ENCODE data around the gene ZNF135.

ZNF135 gene

DNA sequence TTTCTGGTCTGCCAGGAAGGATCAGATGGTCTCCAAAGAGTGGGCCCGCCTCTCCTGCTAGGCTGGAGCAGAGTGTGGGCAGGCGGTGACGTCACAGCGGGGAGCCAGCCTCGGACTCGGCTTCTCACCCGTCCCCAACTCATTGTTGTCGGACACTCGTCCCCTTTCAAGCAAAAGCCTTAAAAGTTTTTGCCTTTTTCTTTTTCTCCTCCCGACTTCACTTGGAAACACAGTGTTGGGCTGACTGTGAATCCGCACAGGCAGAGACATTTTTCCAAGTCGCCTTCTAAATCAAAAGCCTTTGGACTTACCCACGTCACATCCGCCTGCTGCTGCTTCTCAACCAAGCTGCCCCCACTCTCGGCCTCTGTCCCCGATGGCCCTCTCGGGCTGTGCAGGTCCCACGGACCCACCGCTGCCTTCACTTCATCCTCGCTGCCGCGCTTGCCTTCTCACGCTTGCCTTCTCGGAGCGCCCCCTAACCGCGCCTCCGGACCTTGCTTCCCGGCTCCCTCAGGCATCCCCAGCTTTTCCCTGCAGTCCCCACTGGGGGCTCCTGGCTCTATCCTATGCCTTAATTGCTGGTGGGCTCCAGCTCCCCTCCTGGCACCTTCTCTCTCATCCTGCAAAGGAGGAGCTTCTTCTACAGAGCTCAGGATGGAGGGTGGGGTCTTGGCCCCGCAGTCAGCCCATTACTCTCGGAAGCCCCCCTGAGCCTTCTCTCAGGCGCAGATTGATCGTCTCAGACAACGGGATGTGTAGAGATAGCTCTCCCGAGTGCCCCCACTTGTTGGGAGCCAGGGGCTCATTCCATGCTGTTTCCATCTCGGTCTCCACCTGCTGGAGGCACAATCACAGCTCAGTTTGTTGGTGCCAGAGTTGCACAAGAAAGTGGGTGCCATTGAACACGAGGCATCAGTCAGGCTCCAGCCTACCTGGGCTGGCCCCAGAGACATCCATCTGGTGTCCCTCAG lies 3.9 kb upstream of the ZNF135 start:
- H3K9me3 ChIP-seq (replicated peaks in 1 of 11) = peaks cover 75 to 100% (median 97%) of the 10 kb centered on the region in 11 experiments
- H3K27me3 ChIP-seq = peaks cover 0 to 10% (median 0%) of the 10 kb centered on the region in 11 experiments; a peak in 7 of 22 replicates
- TF ChIP-seq Cebpa-rat (IDR thresholded peaks at IDR 0.05) = no peak
- H3K9ac ChIP-seq = peak overlapping the region in 8 of 11 experiments; percentile 19 to 47 (median 38); a peak in 10 of 22 replicates
- peaks cover 0 to 8% (median 0%) of the 10 kb centered on the region in 11 experiments; a peak in 5 of 22 replicates for H3K36me3 ChIP-seq
- H3K27ac ChIP-seq = peak overlapping the region in 1 of 11 experiments; percentile 25; a peak in 2 of 22 replicates
- peak overlapping the region; percentile 27 to 63 (median 42); a peak in 19 of 20 replicates for H3K4me3 ChIP-seq
- no peaks in the 10 kb centered on the region for H4K20me1 ChIP-seq
- peaks cover 6 to 19% (median 14%) of the 10 kb centered on the region in 10 experiments; a peak in 15 of 20 replicates for H3K4me1 ChIP-seq
- H3K4me2 ChIP-seq = peak overlapping the region; percentile 9 to 59 (median 52); a peak in 20 of 22 replicates

DNA sequence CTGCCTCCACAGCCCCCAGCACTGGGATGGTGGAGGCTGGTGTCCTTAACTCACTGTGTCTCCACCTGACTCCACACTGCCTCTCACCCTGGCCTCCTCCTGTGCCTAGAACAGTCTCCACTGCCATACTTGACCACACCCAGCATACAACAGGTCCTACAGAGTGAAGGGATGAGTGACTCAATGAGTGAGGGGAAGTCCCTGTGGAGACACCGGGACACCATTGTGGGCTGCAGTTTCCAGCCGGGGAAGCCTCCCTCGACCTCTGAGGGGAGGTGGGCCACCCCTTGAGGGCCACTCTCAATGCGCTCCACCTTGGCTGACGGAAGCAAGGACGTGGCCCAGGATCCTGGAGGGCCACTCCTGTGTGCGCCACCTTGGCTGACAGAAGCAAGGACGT lies 2.8 kb upstream of the ZNF135 start:
- no peaks in the 10 kb centered on the region for H4K20me1 ChIP-seq
- H3K36me3 ChIP-seq = peaks cover 0 to 15% (median 3%) of the 10 kb centered on the region in 11 experiments; a peak in 16 of 22 replicates
- peaks cover 0 to 10% (median 0%) of the 10 kb centered on the region in 11 experiments; a peak in 7 of 22 replicates for H3K27me3 ChIP-seq

DNA sequence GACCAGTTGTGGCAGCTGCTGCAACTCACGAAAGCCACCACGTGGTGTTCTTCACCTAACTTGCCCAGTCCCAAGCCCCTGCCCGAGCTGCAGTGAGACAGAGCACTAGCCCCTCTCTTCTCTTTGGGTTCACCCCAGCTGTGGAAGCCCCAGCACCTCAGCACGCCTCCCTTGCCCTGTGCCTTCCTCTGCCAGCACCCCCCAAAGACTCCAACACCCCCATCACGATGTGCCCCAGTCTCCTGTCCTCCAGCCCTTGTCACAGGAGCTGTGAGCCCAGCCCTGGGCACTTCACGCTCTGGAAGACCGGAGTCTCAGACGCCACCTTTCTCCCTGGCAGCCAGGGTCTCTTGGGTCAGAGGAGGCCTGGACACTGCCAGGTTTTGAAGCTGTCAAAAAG lies 2.2 kb upstream of the ZNF135 start:
- no peak for TF ChIP-seq Cebpa-rat (IDR thresholded peaks at IDR 0.05)
- Histone ChIP-seq H3K9me3 (replicated peaks in 1 of 11) (peaks cover 74 to 100% (median 97%) of the 10 kb centered on the region in 11 experiments), H3K4me1 (peaks cover 6 to 23% (median 14%) of the 10 kb centered on the region in 10 experiments; a peak in 15 of 20 replicates)

More for the DNA sequence above, 2.8 kb upstream of the ZNF135 start:
- peaks cover 6 to 23% (median 14%) of the 10 kb centered on the region in 10 experiments; a peak in 15 of 20 replicates for H3K4me1 ChIP-seq
- peaks cover 74 to 100% (median 96%) of the 10 kb centered on the region in 11 experiments for H3K9me3 ChIP-seq (replicated peaks in 1 of 11)
- TF ChIP-seq Cebpa-rat (IDR thresholded peaks at IDR 0.05) = no peak
- H3K9ac ChIP-seq = no peak overlapping the region
- no peak overlapping the region for H3K4me2 ChIP-seq
- H3K4me3 ChIP-seq = no peak overlapping the region
- H3K27ac ChIP-seq = no peak overlapping the region

GRCh38 chr19:58058467-58058866 lies 615 bp upstream of the ZNF135 start:
- Histone ChIP-seq H3K4me1 (peaks cover 6 to 23% (median 14%) of the 10 kb centered on the region in 10 experiments; a peak in 15 of 20 replicates), H4K20me1 (no peaks in the 10 kb centered on the region), H3K4me2 (peak overlapping the region; percentile 71 to 90 (median 82)), H3K27me3 (peaks cover 0 to 10% (median 0%) of the 10 kb centered on the region in 11 experiments; a peak in 7 of 22 replicates), H3K27ac (peak overlapping the region; percentile 80 to 95 (median 90); a peak in 20 of 22 replicates), H3K4me3 (peak overlapping the region; percentile 57 to 76 (median 66); a peak in 13 of 20 replicates), H3K36me3 (peaks cover 13 to 34% (median 23%) of the 10 kb centered on the region in 11 experiments), H3K9me3 (replicated peaks in 1 of 11) (peaks cover 73 to 100% (median 97%) of the 10 kb centered on the region in 11 experiments), H3K9ac (peak overlapping the region; percentile 84 to 93 (median 88); a peak in 21 of 22 replicates)
- no peak for TF ChIP-seq Cebpa-rat (IDR thresholded peaks at IDR 0.05)

More for the DNA sequence above, 2.2 kb upstream of the ZNF135 start:
- Histone ChIP-seq H3K27ac (no peak overlapping the region), H3K4me2 (no peak overlapping the region), H3K4me3 (no peak overlapping the region), H3K9ac (no peak overlapping the region), H3K27me3 (peaks cover 0 to 10% (median 0%) of the 10 kb centered on the region in 11 experiments; a peak in 7 of 22 replicates), H3K36me3 (peaks cover 2 to 19% (median 8%) of the 10 kb centered on the region in 11 experiments; a peak in 19 of 22 replicates), H4K20me1 (no peaks in the 10 kb centered on the region)

- Histone ChIP-seq H3K9ac (peak overlapping the region; percentile 84 to 93 (median 88)), H4K20me1 (no peaks in the 10 kb centered on the region), H3K27ac (peak overlapping the region; percentile 80 to 95 (median 90)), H3K9me3 (replicated peaks in 1 of 11) (peaks cover 73 to 100% (median 97%) of the 10 kb centered on the region in 11 experiments), H3K4me3 (peak overlapping the region; percentile 57 to 76 (median 66)), H3K4me1 (peaks cover 6 to 23% (median 14%) of the 10 kb centered on the region in 10 experiments; a peak in 15 of 20 replicates), H3K36me3 (peaks cover 25 to 46% (median 35%) of the 10 kb centered on the region in 11 experiments), H3K4me2 (peak overlapping the region; percentile 71 to 90 (median 82)), H3K27me3 (peaks cover 0 to 10% (median 0%) of the 10 kb centered on the region in 11 experiments; a peak in 7 of 22 replicates)
- TF ChIP-seq Cebpa-rat (IDR thresholded peaks at IDR 0.05) = no peak
Observed at GRCh38 chr19:58059671-58060078, 593 bp downstream of the ZNF135 start.

- Histone ChIP-seq H3K27ac (peak overlapping the region in 10 of 11 experiments; percentile 81 to 95 (median 91); a peak in 14 of 22 replicates), H3K9ac (peak overlapping the region in 7 of 11 experiments; percentile 87 to 93 (median 89); a peak in 8 of 22 replicates), H3K4me1 (peaks cover 6 to 21% (median 14%) of the 10 kb centered on the region in 10 experiments; a peak in 15 of 20 replicates), H4K20me1 (no peaks in the 10 kb centered on the region), H3K4me3 (peak overlapping the region; percentile 57 to 76 (median 66)), H3K36me3 (peaks cover 31 to 52% (median 41%) of the 10 kb centered on the region in 11 experiments), H3K27me3 (peaks cover 0 to 4% (median 0%) of the 10 kb centered on the region in 11 experiments; a peak in 7 of 22 replicates), H3K4me2 (peak overlapping the region; percentile 71 to 90 (median 82)), H3K9me3 (replicated peaks in 1 of 11) (peaks cover 73 to 100% (median 97%) of the 10 kb centered on the region in 11 experiments)
- no peak for TF ChIP-seq Cebpa-rat (IDR thresholded peaks at IDR 0.05)
Observed at GRCh38 chr19:58060231-58060630, 1.1 kb downstream of the ZNF135 start.

DNA sequence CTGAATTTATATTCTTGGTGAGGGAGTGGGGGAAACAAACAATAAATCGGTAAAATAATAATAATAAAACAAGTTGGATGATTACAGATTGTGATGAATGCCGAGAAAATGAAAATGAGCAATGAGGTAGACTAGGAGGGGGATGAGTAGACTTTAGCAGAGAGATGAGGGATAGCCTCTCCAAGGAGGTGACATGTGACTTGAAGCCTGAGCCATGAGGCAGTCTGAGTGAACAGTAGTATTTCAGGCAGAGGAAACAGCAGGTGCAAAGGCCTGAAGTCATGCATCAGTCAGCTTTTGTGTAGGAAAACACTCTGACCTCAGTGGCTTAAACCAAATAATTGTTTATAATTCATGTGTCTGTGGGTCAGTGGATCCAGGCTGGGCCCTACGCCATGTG lies 4.6 kb downstream of the ZNF135 start:
- no peak for TF ChIP-seq Cebpa-rat (IDR thresholded peaks at IDR 0.05)
- no peak overlapping the region for H3K9ac ChIP-seq

DNA sequence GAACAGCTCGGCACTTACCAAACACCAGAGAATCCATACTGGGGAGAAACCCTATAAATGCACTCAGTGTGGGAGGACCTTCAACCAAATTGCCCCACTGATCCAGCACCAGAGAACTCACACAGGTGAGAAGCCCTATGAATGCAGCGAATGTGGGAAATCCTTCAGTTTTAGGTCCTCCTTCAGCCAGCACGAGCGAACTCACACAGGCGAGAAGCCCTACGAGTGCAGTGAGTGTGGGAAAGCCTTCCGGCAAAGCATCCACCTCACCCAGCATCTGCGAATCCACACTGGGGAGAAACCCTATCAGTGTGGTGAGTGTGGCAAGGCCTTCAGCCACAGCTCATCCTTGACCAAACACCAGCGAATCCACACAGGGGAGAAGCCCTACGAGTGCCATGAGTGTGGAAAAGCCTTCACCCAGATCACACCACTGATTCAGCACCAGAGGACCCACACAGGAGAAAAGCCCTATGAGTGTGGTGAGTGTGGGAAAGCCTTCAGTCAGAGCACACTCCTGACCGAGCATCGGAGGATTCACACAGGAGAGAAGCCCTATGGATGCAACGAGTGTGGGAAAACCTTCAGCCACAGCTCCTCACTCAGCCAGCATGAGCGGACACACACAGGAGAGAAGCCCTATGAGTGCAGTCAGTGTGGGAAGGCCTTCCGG lies 8.3 kb downstream of the ZNF135 start:
- Histone ChIP-seq H3K4me1 (no peaks in the 10 kb centered on the region), H3K9me3 (replicated peaks in 1 of 11) (peaks cover 100% of the 10 kb centered on the region in 11 experiments), H3K4me3 (peak overlapping the region in 9 of 10 experiments; percentile 22 to 54 (median 34); a peak in 16 of 20 replicates), H3K4me2 (no peak overlapping the region), H3K27me3 (no peaks in the 10 kb centered on the region), H3K36me3 (peaks cover 79 to 99% (median 96%) of the 10 kb centered on the region in 11 experiments), H3K27ac (no peak overlapping the region), H3K9ac (no peak overlapping the region), H4K20me1 (no peaks in the 10 kb centered on the region)
- no peak for TF ChIP-seq Cebpa-rat (IDR thresholded peaks at IDR 0.05)

More for the DNA sequence above, 4.6 kb downstream of the ZNF135 start:
- no peak overlapping the region for H3K27ac ChIP-seq
- no peak overlapping the region; a peak in 2 of 20 replicates for H3K4me3 ChIP-seq
- peaks cover 61 to 87% (median 76%) of the 10 kb centered on the region in 11 experiments for H3K36me3 ChIP-seq
- peaks cover 2 to 15% (median 10%) of the 10 kb centered on the region in 10 experiments; a peak in 14 of 20 replicates for H3K4me1 ChIP-seq
- H4K20me1 ChIP-seq = no peaks in the 10 kb centered on the region
- H3K4me2 ChIP-seq = no peak overlapping the region
- peaks cover 90 to 100% (median 99%) of the 10 kb centered on the region in 11 experiments for H3K9me3 ChIP-seq (replicated peaks in 1 of 11)
- no peaks in the 10 kb centered on the region for H3K27me3 ChIP-seq

Measured in BLaER1 treated with 17β-estradiol and CSF1 and Interleukin-3, amounts not matched to agents 10 nM and 100 nM (cell line).